HG03565 (cell line): ENCODE data around the gene COG5.

Experiments used
- ATAC-seq: cut with Tn5 transposase; IDR thresholded peaks from one replicate; pipeline ENCODE4 v1.9.1; 2021; ENCODE audit warnings: mild to moderate bottlenecking, moderate library complexity; ENCODE audit not compliant: unreplicated experiment

COG5 gene

GRCh38 chr7:107201795-107202450 is 361.8 kb downstream of the COG5 start:
- ATAC-seq: peak; percentile 48

DNA sequence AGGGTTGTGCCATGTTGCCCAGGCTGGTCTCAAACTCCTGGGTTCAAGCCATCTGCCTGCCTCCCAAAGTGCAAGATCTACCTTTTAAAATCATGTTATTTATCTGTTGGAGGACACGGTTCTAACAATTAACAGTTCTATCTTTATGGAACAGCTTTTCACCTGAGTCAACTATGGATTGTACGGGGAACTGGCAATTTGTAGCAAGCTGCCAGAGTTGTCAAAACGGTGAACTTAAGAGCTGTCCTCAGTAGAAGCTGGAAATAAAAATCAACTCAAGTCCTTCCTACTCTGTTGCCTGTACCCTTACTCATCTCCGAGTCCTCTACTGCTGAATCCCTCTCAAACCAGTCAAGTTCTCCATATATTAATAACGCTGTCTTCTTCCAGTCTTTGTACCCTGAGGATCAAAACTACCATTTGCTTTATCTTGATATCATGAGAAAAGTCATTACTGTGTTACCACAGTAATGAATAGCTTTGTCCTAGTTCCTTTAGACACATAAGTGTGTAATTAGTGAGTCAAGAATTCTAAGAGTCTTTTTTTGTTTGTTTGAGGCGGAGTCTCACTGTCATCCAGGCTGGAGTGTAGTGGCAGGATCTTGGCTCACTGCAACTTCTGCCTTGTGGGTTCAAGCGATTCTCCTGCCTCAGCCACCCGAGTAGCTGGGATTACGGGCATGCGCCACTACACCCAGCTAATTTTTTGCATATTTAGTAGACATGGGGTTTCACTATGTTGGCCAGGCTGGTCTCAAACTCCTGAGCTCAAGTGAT is 366.7 kb downstream of the COG5 start:
- ATAC-seq: no peak

DNA sequence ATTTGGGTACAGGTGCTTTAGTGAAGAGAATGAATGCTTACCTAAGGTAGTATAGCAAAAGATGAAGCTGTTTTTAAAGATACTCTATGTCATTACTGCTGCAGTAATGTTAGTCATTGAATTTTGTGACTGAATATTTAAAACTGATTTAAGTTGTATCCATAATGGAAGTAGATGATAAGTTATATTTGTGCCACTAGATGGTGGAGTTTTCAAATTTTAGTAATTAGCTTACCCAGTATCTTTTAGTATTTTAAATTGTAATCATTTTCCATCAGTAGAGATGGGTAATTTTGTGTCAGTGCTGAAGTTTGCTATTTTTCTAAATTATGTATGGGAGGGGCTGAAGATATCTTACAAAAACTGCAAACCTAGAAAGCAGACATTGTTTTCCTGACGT is 369.7 kb downstream of the COG5 start:
- no peak for ATAC-seq

DNA sequence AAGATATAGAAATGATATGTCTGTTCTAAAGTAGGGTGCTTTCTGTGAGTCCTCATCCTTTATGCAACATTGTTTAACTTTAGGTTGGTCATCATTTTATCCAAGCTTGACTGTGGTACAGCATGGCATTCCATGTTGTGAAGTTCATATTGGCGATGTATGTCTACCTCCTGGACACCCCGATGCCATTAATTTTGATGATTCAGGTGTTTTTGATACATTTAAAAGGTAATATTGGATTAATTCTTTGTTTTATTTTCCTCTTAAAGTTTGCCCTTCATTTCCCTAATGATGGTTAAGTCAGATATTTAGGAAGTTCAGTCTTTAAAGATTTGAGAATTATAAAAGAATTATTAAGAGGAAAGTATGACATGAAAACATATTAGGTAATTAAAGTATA is 373.6 kb downstream of the COG5 start:
- no peak for ATAC-seq

DNA sequence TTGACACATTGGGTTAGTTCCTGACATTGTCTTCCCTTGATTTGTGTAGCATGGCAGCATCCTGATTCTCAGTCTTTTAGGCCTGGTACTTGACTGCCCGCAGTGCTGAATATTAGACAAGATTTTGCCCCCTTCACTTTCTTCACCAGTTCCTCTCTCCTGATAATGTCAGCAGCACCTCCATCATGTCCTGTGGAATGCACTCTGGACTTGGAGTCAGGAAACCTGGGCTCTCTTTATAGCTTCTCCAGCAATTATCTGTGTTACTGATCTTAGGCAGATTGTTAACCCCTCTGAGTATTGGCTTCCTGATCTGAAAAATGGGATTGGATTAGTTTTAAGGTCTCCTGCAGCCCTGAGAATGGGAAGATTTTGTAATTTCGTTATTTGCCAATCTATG is 375.9 kb downstream of the COG5 start:
- ATAC-seq: no peak

DNA sequence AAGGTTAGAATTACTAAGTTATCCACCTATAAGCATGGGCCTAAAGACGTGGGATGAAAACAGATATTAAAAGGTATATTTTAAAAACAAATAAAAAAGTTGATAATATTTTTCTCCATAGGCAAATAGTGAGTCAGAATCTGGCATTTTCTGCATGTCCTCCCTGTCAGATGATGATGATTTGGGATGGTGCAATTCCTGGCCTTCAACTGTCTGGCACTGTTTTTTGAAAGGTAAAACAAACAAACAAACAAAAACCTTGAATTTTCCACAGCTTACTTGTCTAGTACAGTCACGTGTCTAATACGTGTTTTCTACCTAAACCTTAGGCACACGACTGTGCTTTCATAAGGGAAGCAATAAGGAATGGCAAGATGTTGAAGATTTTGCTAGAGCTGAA is 377.5 kb downstream of the COG5 start:
- ATAC-seq: no peak

- no peak for ATAC-seq
Observed at GRCh38 chr7:107185716-107186115, 378.0 kb downstream of the COG5 start.

DNA sequence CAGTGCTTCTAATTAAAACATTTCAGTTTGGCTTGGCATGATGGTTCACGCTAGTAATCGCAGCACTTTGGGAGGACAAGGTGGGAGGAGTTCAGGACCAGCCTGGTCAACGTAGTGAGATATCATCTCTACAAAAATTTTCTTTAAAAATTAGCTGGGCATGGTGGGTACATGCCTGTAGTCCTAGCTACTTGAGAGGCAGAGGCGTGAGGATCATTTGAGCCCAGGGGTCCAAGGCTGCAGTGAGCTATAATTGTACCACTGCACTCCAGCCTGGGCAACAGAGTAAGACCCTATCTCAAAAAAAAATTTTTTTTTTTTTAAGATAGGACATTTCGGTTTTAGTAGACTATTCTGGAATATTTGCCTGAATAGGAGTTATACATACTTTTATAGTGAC is 382.5 kb downstream of the COG5 start:
- ATAC-seq: no peak

GRCh38 chr7:107180378-107180777 is 383.3 kb downstream of the COG5 start:
- ATAC-seq: no peak

GRCh38 chr7:107179326-107180164 is 384.2 kb downstream of the COG5 start:
- no peak for ATAC-seq

GRCh38 chr7:107173691-107174406 is 389.9 kb downstream of the COG5 start:
- peak; percentile 52 for ATAC-seq

GRCh38 chr7:107173191-107173590 is 390.5 kb downstream of the COG5 start:
- ATAC-seq: no peak

DNA sequence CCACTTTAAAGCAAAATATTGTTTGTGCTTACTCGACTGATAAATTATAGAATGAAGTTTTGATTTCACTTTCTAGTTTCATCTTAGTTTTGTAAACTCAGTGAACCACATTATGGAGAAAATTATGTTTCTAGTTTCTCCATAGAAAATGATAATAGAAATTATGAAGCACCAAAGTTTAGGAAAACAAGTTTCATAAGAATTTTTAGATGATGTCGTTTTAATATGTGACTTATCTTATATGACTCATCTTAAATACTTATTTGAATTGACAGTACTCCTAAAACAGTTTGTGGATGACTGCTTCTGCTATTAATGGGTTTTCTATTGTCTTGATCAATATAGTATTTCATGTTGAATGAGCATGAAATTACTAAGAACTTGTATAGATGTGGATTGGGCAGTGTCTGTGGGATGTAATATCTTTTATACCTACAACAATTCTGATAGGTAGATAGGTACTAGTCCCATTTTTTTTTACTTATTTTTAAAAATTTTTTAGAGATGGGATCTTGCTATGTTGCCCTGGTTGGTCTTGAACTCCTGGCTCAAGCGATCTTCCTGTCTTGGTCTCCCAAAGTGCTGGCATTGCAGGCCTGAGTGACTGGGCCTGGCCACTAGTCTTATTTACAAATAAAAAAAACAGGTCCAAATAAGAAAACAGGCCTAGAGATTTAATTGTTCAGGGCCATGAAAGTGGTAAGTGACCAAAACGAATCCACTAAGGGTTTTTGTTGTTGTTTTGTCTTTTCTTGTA is 391.3 kb downstream of the COG5 start:
- ATAC-seq: no peak

DNA sequence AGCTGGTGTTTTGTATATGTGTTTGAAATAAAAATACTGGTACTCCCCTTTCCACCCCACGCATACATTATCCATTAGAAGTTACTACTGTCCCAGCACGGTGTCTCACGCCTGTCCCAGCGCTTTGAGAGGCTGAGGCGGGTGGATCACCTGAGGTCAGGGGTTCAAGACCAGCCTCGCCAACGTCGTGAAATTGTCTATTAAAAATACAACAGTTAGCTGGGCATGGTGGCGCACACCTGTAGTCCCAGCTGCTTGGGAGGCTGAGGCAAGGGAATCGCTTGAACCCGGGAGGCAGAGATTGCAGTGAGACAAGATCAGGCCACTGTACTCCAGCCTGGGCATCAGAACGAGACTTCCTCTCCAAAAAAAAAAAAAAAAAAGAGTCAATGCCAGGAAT is 392.2 kb downstream of the COG5 start:
- ATAC-seq: no peak

- no peak for ATAC-seq
Observed at GRCh38 chr7:107170051-107170915, 393.4 kb downstream of the COG5 start.

- peak; percentile 17 for ATAC-seq
Observed at GRCh38 chr7:107169120-107170050, 394.3 kb downstream of the COG5 start.

GRCh38 chr7:107168233-107169119 is 395.2 kb downstream of the COG5 start, which contains the start of gene HBP1:
TSS of gene HBP1 (plus strand) at chr7:107169003. CDS start at chr7:107179894, 10,891 bp downstream.
- peak; percentile 84 for ATAC-seq
